ENCODE measurements around the gene DOK4.

- TF ChIP-seq EZH2 (IDR thresholded peaks at IDR 0.05; ENCODE audit: borderline replicate concordance, low read depth, low read length, severe bottlenecking), result no peak
- TF ChIP-seq POLR2A (IDR thresholded peaks at IDR 0.05; ENCODE audit: low read depth, low read length), result no peak
- no peak for TF ChIP-seq POLR2AphosphoS5 (IDR thresholded peaks at IDR 0.05; ENCODE audit: insufficient read depth, low read depth, low read length)
- no peak for TF ChIP-seq CTCF (IDR thresholded peaks at IDR 0.05; ENCODE audit: extremely low read depth in 1 of 2, insufficient read depth in 1 of 2, low read depth in 1 of 2, low read length in 2 of 2)
Observed at GRCh38 chr16:57500578-57501111, 14.4 kb upstream of the DOK4 start.

Data from endothelial cell of umbilical vein (primary cell).